AML-193 (cell line): ENCODE measurements around the gene ACTR6.
A peak's percentile ranks its signal among the peaks of the same experiment; 100 is the strongest.
"Not testable (repeated sequence)": the region's sequence is repeated elsewhere in the genome, so short reads cannot be mapped to it uniquely, and the experiment has no call there.

Source experiments
- DNase-seq, 2 experiments: peaks; one replicate each; lab custom pipeline; 2025; lab: John Stamatoyannopoulos, UW

The ACTR6 gene

DNA sequence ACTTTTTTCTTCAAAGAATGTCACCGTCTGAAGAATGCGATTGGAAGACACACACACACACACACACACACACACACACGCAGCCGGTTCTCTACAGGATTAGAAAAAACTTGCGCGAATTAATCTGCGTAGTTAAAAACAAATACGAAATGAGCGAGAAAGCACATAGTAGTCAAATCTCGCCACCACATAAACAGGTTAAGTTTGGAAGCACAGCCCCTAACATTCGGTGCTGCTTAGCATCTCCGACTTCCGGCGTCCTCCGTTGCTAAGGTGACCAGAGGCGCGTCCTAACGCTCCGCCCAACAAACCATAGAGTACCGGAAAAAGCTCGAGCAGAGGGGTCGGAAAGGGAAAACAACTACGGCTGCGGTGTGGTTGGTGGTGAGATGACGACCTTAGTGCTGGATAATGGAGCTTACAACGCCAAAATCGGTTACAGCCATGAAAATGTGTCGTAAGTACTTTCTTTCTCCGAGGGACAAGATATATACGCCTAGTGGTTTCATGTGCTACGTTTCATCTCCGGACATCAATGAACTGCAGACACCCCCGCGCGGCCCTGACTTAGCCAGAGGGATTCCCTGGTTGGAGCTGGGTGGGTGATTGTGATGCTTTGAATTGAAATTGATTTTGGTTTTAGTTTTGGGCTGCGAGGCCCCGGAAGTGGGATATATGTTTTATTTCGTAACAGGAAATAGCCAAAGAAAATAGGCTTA, at the start of gene ACTR6:
TSS of gene ACTR6 (plus strand) at position 353 of the 719 bp plus-strand sequence. CDS start at position 390, 37 bp downstream.
- DNase-seq = peak; percentile 86 to 93

DNA sequence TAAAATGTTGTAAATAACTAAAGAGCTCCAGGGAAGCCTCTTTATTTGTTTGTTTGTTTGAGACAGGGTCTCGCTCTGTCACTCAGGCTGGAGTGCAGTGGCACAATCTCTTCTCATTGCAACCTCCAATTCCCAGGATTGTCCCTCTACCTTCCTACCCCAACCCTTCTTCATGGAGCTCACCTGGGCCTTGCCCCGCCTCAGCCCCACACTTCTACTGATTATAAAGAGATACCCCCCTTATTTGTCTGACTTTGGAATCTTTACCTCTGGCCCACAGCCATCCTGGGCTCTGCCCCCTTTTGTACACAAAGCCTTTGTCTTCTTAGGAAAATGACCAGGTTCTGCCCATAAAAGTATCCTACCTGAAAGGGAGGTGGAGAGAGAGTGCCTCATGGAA, 48.8 kb upstream of the ACTR6 start:
- DNase-seq = no peak

DNA sequence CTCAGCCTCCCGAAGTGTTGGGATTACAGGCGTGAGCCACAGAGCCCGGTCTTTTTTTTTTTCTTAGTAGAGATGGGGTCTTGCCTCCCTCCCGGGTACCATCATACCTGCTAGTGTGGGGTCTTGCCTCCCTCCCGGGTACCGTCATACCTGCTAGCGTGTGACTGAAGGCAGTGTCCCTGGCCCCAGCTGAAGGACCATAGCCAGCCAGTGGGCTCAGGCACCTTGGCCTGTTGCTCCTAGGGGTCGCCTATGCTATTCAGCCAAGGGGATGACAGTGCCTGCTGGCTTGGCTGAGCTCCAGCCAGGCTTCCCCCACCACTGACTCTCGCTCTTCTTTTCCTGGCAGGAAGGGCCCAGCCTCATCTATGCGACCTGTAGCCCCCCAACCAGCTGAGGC, 47.5 kb upstream of the ACTR6 start:
- no peak for DNase-seq

DNA sequence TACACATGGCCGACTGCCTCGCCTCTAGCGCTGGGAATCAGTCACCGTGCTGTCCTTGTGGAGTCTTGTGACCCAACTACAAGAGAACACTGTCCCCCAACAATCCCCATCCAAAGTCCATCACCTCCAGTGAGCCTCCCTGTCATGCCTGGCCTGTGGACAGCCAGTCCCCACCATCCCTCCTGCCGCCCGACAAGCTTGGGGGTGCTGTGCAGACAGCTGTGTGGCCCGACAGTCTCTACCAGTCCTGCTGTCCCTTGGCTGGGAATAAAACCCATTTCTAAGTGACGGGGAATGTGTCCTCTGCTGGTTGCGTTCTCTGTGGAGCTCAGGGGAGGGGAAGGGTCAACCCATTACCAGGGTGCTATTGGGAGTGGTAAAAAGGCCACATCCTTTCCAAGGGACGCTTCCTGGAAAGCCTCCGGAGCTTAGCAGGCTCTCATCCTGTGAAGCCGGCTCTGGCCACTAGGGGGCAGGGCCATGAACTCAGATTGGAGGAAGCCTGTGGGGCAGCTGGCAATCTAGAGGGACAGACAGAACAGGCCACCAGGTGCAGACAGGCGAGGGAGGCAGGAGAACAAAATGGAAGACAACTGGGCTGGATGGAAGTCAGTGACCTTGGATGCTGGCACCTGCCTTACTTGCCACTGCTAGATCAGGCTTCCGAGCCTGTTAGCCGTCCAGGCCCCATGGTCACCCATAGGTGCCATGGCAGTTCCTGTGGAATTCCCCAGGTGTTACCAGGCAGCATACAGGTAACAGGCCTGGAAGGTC, 46.0 kb upstream of the ACTR6 start:
- DNase-seq = peak; percentile 27 to 57

DNA sequence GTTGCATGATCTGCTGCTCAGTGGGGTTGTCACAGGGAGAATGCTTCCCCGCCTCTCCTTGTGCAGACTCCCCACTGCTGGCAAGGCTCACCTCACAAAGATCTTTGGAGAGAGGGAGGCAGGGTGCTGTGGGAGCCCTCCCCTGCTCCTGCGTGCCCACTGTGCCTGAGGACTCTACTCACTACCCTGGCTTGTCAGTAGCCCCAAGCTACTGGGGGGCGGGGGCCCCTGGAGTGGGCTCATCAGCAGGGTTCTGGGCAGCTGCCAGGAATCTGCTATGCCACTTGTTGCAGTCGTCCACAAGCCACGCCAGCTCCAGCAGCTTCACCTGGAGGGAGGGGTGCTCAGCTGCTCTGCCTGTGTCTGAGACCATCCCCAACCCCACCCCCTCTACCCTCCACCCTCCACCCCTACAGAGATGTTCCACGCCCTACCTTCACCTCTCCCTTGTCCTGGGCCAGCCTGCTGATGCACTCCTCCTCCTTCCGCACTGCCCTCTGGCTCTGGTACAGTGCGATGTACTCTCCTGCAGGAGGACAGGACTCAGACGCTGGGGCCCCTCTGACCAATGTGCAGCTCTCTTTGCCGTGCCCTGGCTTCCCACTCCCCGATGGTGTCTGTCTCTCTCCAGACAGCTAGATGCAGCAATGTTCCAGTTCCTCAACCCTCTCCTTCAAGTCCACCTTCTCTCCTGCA, 43.7 kb upstream of the ACTR6 start:
- no peak for DNase-seq

DNA sequence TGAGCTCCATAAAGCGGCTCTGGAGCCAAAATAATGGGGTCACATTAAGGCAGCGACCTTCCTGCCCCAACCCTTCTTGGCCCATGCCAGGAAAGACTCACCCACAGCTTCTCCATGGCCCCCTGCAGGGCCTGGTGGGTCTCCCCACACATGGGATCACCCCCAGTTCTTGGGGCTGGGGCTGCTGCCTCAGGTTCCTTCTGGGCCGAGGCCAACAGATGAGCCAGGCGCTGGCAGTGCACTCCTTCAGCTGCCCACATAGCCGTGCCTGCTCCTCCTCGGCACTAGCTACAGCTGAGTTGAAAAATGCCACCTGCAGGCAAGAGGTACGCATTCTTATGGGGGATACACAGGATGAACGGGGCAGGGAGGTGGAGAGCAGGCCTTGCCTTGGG, 43.2 kb upstream of the ACTR6 start:
- DNase-seq = no peak

DNA sequence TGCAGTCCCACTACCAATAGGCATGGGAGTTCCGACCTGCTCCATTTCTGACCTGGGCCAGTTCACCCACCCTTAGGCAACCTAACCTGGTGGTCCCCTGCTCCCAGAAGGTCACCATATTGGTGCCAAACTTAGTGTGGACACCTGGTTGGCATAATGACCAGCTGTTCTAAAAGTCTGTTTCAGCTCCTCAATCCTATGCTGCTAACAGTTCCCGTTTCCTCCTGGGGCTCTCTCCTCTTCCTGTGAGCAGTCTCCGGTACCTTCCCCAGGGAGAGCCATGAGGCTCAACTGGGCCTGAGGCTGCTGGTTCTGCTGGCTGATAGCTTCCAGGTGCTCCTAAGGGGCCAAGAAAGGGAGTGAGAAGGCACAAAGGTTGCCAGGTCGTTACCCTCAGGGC, 42.1 kb upstream of the ACTR6 start:
- no peak for DNase-seq

DNA sequence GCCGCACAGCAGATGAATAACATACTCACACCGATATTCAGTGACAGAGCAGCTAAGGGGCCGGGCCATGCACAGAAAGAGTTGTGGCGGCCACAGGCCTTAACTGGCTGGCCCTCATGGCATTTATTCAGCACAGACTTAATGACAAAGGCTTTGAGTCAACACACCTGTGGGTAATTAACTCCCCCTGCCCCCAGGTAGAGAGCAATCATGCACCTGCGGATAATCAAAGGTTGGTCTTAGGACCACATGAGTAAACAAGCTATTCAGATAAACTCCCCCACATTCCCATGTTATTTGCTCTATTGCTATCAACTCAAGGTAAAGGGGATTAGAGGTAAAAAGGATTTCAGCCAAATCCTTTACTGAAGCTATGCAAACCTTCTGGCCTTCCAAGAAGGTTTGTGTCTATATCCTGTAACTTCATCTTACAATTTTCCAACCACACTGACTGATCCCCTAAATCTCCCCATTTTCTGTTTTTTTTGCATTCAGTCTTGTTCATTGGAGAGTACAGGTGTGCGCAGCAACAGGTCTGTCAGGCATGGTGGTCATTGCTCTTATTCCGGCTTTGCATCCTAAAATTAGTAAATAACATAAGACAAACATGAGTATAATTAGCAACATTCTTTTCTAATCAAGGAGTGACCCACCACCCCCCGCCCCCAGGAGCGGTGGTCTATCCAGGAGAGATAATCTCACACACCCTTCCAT, 41.1 kb upstream of the ACTR6 start:
- DNase-seq = no peak

DNA sequence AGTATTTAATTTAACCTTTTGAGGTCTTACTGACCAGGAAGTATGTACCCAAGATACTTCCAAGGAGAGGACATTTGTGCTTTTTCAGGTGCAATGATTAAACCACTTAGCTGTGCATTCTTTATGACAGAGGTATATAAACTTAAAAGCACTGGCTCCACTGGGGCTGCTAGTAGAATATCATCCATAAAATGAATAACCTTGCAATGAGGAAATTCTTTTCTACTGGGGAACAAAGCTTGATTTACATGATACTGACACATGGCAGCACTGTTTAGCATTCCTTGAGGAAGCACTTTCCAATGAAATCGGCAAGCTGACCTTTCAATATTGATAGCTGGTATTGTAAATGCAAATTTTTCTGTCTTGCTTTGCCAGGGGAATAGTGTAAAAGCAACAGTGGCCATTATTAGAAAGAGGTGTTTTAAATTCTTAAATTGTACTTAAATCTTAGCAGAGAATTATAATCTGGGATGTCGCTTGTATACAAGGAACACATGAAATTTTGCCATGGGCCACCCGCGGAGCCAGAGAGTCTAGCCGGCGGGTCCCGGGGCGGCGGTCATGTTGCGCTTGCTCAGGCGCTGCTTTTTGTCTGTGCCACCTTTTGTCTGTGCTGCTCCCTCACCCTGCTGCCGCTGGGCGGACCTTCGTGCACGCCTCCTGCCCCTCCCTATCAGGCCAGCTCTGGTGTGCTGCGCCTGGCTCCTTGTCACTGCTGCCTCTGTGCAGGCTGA, 37.0 kb upstream of the ACTR6 start:
- peak; percentile 72 to 84 for DNase-seq

DNA sequence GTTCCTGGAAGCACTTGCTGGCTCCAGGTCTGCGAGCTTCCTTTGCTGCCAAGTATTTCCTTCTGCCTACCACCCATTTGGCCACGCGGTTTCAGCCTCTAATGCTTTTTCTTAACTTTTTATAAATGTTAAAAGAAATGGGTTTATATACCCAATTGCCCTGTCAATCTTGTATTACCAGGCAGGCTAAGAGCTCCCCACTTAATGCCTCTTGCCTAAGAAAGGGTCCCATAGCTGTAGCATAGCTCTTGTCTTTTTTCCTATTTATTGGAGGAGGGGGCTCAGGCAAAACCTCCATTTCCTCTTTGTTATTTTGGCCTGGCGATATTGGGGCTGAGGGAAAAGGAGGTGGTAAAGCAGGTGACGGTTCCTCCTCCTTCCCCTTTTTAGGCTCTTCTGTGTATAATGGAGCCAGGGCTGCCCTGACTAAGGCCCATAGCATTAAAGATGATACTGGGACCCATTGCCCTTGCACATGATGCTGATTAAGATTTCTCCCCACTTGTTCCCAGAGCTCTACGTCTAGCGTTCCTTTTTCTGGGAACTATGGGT, 36.4 kb upstream of the ACTR6 start:
- peak in 1 of 2 experiments; percentile 22 for DNase-seq

DNA sequence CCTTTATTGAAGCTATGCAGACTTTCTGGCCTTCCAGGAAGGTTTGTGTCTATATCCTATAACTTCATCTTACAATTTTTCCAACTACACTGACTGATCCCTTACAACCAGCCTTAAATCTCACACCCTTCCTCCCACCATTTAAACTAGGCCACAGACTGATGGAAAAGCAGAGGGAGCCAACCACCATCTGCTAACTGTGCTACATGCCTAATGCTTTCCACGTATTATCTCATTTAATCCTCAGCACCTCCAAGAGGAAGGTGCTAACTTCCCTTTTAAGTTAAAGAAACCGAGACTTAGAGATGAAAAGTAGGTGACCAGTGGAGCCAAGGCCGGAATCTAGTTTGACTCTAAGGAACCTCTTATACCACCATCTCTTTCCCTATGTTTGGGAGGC, 35.3 kb upstream of the ACTR6 start:
- no peak for DNase-seq

DNA sequence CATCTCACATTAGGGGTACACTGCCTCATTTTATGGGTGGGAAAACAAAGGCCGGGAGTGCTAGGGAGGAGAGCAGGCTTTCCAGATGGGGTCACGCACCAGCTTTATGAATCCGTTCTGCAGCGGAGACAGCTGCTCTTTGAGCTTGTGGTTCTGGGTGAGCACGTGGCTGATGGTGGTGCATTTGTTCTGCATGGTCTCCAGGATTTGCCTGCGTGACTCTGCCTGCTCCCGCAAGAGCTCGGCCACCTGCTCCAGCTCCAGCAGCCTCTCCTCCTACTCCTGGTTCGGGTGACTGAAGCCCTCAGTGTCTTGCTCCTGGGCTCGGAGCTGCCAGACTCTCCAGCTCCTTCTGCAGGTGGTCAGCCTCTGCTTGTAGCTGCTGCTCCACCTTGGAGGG, 34.4 kb upstream of the ACTR6 start:
- DNase-seq = no peak

DNA sequence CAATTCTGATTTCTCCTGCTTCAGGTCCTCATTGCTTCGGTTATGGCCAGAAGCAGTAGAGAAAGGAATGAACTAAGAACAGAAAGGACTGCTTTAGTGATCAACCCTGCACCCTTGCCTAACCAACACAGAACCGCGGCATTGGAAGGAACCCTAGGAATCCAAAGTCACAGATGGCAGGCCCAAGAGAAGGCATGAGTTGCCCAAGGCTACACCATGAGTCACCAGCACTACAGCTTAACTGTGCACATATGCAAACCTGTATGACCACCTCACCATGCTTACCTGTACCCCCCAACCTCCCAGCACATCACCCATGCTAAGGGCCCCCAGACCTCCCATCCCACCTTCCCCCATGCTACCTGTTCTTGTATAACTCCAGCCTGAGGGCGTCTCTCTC, 32.1 kb upstream of the ACTR6 start:
- no peak for DNase-seq

DNA sequence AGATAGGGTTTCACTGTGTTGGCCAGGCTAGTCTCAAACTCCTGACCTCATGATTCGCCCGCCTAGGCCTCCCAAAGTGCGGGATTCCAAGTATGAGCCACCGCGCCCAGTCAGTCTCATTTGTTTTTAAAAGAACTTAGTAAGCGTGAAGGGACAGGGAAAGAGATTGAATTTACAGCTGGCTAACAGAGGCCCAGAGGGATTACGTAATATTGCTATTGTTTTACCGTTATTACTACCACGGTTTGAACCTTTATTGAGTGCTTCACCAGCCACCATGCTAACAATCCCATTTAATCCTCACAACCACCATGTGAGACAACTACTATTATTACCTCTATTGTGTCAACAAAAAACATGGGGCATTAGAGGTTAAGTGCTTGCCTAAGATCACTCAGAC, 31.3 kb upstream of the ACTR6 start:
- DNase-seq = no peak

DNA sequence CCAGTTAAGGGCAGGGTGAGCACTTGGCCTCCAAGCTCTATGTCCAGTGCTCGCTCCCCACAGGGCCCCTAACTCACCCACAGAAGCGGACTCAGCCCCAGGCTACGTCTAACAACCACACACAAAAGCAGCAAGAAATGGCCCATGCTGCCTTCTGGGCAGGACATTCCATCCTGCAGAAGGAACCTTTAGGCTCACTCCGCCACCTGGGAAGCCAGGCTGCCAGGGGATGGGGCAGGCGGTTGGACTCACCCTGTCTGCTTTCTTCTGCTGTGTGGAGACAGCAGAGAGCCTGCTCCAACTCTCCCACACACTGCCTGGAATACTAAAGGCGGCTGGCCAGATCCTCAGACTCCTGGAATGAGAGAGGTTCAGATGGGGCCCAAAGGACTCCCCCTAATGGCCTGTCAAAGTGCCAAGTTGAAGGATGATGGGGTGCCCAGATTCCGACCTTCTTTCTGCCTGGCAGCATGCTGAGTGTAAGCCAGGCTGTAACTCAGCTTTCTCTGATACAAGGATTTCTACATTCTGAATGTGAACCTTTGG, 30.2 kb upstream of the ACTR6 start:
- DNase-seq = no peak

DNA sequence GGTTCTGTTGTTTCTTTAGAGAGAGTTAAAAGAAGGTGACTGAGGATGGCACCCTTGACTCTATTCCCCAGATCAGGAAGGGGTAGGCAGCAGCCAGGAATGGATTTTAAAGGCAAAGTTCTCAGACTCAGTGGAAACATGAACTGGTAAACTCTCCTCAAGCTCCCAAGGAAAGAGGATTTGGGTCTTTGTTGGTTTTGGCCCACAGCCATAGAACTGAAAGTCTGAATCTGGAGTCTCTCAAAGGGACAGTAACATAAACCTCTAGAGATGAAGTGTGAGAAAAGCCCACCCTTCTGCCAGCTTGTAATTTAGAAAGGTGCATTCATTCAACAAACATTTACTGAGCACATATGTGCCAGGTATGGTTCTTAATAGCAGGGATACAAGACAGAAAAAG, 29.4 kb upstream of the ACTR6 start:
- DNase-seq = no peak

DNA sequence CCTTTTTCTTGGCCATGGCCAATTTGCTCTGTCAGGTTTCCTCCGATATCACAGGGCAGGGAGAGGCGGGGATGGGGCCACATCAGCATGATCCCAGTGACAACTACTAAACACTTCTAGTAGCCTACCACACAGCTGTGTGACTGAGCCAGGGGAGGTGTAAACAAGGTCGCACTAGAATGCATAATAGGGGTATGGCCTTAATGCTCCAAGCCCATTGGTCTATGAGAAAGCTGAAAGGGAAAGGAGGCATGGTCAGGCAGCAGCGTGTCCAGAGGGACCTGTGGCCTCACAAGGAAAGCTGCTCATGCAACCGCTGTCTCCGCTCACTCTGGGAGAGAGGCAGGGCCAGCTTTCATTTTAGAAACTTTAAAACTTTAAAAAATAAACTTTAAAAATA, 27.5 kb upstream of the ACTR6 start:
- DNase-seq = no peak

DNA sequence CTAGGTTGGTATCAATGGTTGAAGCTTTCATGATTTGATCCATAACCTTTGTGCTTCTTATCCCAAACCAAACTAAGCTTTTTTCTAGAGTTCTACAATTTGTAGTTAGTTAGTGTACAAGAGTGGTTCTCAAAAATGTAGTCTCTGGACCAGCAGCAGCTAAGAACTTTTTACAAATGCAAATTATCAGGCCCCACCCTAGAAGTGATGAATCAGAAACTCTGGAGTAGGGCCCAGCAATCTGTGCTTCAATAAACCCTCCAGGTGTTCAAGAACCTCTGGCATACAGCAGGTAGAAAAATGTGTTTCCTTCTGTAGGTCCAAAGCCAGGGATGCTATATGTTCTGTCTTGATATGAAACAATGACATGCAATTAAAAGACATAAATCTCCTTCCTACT, 26.1 kb upstream of the ACTR6 start:
- DNase-seq = no peak

DNA sequence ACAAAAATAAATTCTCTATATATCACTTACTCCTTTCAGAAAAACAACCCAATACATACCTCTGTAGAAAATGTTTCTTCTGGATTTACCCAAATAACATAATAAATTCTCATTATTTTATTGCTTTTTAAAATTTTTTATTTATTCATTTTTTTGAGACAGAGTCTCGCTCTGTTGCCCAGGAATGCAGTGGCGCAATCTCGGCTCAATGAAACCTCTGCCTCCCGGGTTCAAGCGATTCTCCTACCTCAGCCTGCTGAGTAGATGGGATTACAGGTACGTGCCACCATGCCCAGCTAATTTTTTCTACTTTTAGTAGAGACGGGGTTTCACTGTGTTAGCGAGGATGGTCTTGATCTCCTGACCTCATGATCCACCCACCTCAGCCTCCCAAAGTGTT, 24.1 kb upstream of the ACTR6 start:
- not testable (repeated sequence) for DNase-seq

DNA sequence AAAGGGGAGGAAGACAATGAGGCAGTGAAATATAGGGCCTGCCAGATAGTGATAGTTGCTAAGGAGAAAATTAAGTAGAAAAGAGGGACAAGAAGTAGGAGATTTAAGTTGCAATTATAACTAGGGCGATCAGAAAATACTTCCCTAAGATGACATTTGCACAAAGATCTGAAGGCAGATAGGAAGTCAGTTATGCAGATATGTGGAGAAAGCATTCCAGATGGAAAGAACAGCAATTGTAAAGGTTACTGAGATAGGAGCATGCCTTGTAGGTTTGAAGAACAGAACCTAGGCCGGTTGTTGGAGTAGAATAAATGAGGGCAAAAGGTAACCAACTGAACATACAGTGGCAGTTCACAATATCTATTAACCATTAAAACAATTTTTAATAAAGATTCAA, 21.4 kb upstream of the ACTR6 start:
- no peak for DNase-seq

DNA sequence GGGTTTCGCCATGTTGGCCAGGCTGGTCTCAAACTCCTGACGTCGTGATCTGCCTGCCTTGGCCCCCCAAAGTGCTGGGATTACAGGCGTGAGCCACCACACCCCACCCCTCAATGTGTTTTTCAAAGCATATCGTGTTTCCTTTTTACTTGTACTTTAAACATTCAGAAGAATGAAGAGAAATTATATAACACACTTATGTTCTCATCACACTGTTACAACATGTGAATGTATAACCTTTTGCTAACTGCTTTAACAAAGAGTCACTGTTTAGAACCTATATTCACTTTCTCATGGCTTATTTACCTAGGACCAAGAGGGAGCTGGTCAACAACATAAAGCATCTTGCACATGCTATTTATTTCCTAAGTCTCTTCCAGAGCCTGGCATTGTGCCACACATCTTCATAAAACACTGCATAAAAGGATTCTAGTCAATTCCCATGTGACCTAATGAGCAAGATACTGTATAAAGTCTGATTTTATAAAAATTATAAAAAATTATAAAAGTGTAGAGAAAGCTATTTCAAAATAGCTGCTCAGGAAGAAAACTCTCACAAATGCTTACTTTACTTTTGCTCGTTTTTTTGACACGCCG, 16.0 kb upstream of the ACTR6 start:
- no peak for DNase-seq
